Gastroesophageal sphincter (tissue), 4 donors: Measurements from ENCODE around the gene TET2. TPM values are rescaled to one million over a fixed set of nuclear protein-coding genes. Genes with fewer than 3 reads are reported as not detected.

Experiments
- ATAC-seq: fragments of 150-250 bp; one replicate; pipeline ENCODE4 v1.9.1; 2016; ENCODE audit warnings: mild to moderate bottlenecking, moderate library complexity
- H3K27ac ChIP-seq, 4 donors: fragments of 200-600 bp; sonication (generic) in 3 of 4; 1 replicate in 3 of 4; 2 replicates in 1 of 4; pipeline ENCODE4 v1.5.1; 2016 to 2019
- H3K27me3 ChIP-seq: fragments of 200-600 bp; sonication (generic); one replicate; pipeline ENCODE4 v1.5.1; 2019
- H3K36me3 ChIP-seq, 2 donors: fragments of 200-600 bp; sonication (generic); one replicate each; pipeline ENCODE4 v1.5.1; 2019; ENCODE audit warnings: control low read depth in 1 of 2
- H3K4me1 ChIP-seq, 3 donors: fragments of 200-600 bp; sonication (generic); 1 replicate in 2 of 3; 2 replicates in 1 of 3; pipeline ENCODE4 v1.5.1; 2016 to 2019; ENCODE audit warnings: control low read depth in 2 of 3
- H3K4me3 ChIP-seq, 2 donors: fragments of 200-600 bp; sonication (generic); one replicate each; pipeline ENCODE4 v1.5.1; 2019; ENCODE audit warnings: mild to moderate bottlenecking in 1 of 2, moderate library complexity in 1 of 2
- H3K9me3 ChIP-seq, 3 donors: fragments of 200-600 bp; sonication (generic); one replicate each; pipeline ENCODE4 v1.5.1; 2017 to 2019; ENCODE audit warnings: control low read depth in 2 of 3
- EP300 ChIP-seq: sonication (generic); formaldehyde crosslinking; IDR thresholded peaks from one replicate; pipeline ENCODE4 v1.6.1; 2017; ENCODE audit warnings: antibody characterized with exemption, mild to moderate bottlenecking
- POLR2A ChIP-seq, 2 donors: fragments of 450-650 bp; IDR thresholded peaks; one replicate each; pipeline ENCODE4 v1.6.1; 2017; ENCODE audit warnings: antibody characterized with exemption in 2 of 2, mild to moderate bottlenecking in 2 of 2, moderate library complexity in 1 of 2
- POLR2AphosphoS5 ChIP-seq: sonication (generic); formaldehyde crosslinking; IDR thresholded peaks from one replicate; pipeline ENCODE4 v1.6.1; 2017; ENCODE audit warnings: antibody characterized with exemption
- WGBS, 2 donors: methylation state at CpG; one replicate each; pipeline ENCODE4 v1.1.5; 2018; ENCODE audit warnings: low coverage in 1 of 2; 5-methylcytosine and 5-hydroxymethylcytosine counted together
- total RNA-seq, 4 donors: library from RNA; depleted of rRNA; stranded (reverse); fragments of >200 nt; gene quantifications; one replicate each; pipeline ENCODE4 v1.1.0, GENCODE V29; 2016
- TF ChIP-seq, protein P1 (sequence below), 4 experiments: fragments of 200-600 bp in 2 of 4; fragments of 450-650 bp in 2 of 4; sonication (generic) in 1 of 4; IDR thresholded peaks; one replicate each; pipeline ENCODE4 v1.5.1; 2017 to 2019; ENCODE audit warnings: antibody characterized with exemption in 4 of 4, mild to moderate bottlenecking in 2 of 4, moderate library complexity in 2 of 4

TET2 gene
- total RNA-seq, 4 donors from 2014 or later = 22.5 to 37.7 (median 27.8) TPM

DNA sequence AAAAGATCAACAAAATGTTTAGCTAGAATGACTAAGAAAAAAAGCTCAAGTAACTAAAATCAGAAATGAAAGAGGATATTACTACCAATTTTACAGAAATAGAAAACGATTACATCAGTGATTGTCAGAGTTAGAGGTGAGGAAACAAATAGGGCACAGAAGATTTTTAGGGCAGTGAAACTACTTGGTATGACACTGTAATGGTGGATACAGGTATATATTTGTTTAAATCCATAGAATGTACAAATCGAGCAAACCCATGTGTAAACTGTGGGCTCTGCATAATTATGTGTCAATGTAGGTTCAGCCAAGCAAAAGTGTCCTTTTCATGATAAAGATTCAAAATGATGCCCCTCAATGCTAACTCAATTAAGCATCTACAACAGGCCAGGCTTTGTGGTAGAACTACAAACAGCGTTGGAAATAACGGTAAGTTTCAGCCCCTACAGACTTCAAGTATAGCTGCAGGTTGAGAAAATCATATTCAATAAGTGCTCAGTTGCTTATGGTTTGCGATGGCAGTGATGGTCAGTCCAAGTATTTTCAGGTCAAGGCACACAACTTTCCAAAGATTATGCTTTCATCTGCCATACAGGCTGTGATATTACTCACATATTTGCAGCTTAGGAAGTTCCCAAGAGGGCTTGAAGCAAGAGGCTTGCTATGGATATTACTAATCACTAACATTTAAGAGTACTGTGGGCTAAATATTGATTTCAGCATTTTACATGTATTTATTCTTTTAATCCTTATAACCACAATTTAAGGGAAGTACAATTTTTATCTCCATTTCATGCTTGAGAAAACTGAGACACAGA is 158.6 kb downstream of the TET2 start:
- Histone ChIP-seq H3K9me3 (peaks cover 0 to 45% (median 0%) of the 10 kb centered on the region in 3 donors), H3K36me3 (no peaks in the 10 kb centered on the region), H3K27me3 (no peaks in the 10 kb centered on the region), H3K4me3 (no peak overlapping the region), H3K4me1 (no peaks in the 10 kb centered on the region), H3K27ac (no peak overlapping the region)
- no peak for TF ChIP-seq POLR2A (IDR thresholded peaks at IDR 0.05)
- no peak for TF ChIP-seq POLR2AphosphoS5
- TF ChIP-seq, protein P1, sequence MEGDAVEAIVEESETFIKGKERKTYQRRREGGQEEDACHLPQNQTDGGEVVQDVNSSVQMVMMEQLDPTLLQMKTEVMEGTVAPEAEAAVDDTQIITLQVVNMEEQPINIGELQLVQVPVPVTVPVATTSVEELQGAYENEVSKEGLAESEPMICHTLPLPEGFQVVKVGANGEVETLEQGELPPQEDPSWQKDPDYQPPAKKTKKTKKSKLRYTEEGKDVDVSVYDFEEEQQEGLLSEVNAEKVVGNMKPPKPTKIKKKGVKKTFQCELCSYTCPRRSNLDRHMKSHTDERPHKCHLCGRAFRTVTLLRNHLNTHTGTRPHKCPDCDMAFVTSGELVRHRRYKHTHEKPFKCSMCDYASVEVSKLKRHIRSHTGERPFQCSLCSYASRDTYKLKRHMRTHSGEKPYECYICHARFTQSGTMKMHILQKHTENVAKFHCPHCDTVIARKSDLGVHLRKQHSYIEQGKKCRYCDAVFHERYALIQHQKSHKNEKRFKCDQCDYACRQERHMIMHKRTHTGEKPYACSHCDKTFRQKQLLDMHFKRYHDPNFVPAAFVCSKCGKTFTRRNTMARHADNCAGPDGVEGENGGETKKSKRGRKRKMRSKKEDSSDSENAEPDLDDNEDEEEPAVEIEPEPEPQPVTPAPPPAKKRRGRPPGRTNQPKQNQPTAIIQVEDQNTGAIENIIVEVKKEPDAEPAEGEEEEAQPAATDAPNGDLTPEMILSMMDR (IDR thresholded peaks at IDR 0.05) = no peak
- TF ChIP-seq EP300 = no peak
- ATAC-seq = no peak
- 75 to 90% methylated on average over 5 of the region's 5 CpGs for WGBS, 2 donors

DNA sequence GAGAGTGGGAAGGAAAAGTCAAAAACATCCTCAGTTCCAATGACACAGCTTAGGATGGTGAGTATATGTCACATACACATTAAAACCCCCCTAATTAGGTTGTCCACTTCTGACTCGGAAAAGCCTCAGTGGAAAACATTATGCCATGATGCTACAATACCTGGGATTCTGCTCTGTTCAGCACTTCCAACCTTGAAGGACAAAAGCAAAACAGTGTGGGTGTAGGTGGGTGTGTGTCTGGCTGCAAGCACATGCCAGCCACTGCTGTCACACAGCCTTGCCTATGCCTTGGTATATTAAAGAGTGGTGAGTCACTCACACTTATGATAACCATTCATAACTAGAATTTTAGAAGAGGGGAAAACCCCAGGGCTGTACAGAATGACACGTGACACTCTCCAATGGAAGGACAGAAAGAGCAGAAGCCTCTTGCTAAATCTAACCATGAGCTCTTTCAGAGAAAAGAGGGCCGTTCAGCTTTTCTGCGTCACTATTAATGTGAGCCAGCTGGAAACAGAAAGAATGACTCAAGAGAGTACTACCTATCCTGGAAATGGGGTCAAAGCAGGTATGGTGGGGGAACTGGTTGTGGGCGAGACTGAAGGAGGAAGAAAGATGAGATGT is 159.6 kb downstream of the TET2 start:
- H3K9me3 ChIP-seq = peaks cover 0 to 45% (median 0%) of the 10 kb centered on the region in 3 donors
- H3K36me3 ChIP-seq = no peaks in the 10 kb centered on the region
- TF ChIP-seq POLR2AphosphoS5 = no peak
- TF ChIP-seq POLR2A (IDR thresholded peaks at IDR 0.05) = no peak
- TF ChIP-seq, protein P1 (IDR thresholded peaks at IDR 0.05) = no peak
- no peak for TF ChIP-seq EP300
- no peak for ATAC-seq
- no peaks in the 10 kb centered on the region for H3K4me1 ChIP-seq
- H3K27ac ChIP-seq = no peak overlapping the region
- WGBS, 2 donors = 70 to 84% methylated on average over 3 to 4 of the region's 5 CpGs
- no peaks in the 10 kb centered on the region for H3K27me3 ChIP-seq
- H3K4me3 ChIP-seq = no peak overlapping the region

DNA sequence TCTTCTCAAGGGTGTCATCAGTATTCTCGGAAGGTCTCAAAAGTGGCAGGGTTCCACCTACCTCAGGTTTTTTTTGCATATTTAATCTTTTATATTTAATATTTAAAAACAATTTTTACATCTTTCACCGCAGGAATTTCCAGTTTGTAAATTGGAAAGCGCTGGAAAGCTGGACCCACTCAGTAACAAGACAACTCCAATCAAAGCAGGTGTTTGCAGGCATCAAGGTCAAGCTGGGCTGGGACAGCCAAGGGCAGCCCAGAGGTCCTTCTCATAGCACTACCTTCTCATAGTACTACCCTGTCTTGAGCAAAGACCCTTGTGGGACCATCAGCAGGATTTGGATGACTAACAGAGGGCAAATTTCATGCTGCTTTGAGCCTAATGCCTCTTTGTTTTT is 160.1 kb downstream of the TET2 start:
- Histone ChIP-seq H3K36me3 (no peaks in the 10 kb centered on the region), H3K9me3 (peaks cover 0 to 45% (median 0%) of the 10 kb centered on the region in 3 donors), H3K27me3 (no peaks in the 10 kb centered on the region), H3K27ac (no peak overlapping the region), H3K4me1 (no peaks in the 10 kb centered on the region), H3K4me3 (no peak overlapping the region)
- 83 to 100% methylated on average over 2 to 3 of the region's 3 CpGs for WGBS, 2 donors
- TF ChIP-seq POLR2AphosphoS5 = no peak
- TF ChIP-seq EP300 = no peak
- TF ChIP-seq POLR2A (IDR thresholded peaks at IDR 0.05) = no peak
- TF ChIP-seq, protein P1 (IDR thresholded peaks at IDR 0.05) = no peak
- ATAC-seq = no peak

GRCh38 chr4:105318486-105318885 is 171.8 kb downstream of the TET2 start:
- H3K4me1 ChIP-seq = no peaks in the 10 kb centered on the region
- peaks cover 0 to 8% (median 0%) of the 10 kb centered on the region in 3 donors for H3K9me3 ChIP-seq
- H3K27me3 ChIP-seq = no peaks in the 10 kb centered on the region
- ATAC-seq = no peak
- 92 to 100% methylated on average over 1 of the region's 1 CpG for WGBS, 2 donors
- H3K36me3 ChIP-seq = peaks cover 0 to 5% of the 10 kb centered on the region in 2 donors
- TF ChIP-seq, protein P1 (IDR thresholded peaks at IDR 0.05) = no peak
- TF ChIP-seq EP300 (no peak), POLR2AphosphoS5 (no peak), POLR2A (IDR thresholded peaks at IDR 0.05) (no peak)
- H3K27ac ChIP-seq = no peak overlapping the region
- H3K4me3 ChIP-seq = no peak overlapping the region

DNA sequence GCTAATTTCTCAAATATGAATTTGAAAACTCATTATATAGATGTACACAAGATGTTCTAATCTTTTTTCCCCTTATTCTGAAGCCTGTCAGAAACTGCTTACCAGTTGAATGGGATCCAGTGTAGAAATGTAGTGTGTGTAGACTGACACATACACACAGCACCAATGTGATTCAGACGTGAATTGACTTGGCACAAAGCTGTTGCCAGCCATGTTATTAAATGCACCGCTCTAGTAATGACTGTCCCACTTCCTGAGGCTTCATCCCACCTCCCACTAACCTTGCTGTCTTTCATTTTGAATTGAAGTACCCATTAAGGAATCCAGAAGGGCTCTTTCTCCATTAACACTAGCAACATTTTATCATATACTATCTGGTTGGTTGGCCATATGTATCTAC is 180.5 kb downstream of the TET2 start:
- Histone ChIP-seq H3K4me1 (no peaks in the 10 kb centered on the region), H3K9me3 (no peaks in the 10 kb centered on the region), H3K36me3 (no peaks in the 10 kb centered on the region), H3K27ac (no peak overlapping the region), H3K27me3 (no peaks in the 10 kb centered on the region), H3K4me3 (no peak overlapping the region)
- TF ChIP-seq, protein P1 (IDR thresholded peaks at IDR 0.05) = no peak
- no peak for TF ChIP-seq POLR2A (IDR thresholded peaks at IDR 0.05)
- no peak for TF ChIP-seq EP300
- TF ChIP-seq POLR2AphosphoS5 = no peak
- WGBS, 2 donors = 82 to 86% methylated on average over 2 of the region's 2 CpGs
- ATAC-seq = no peak
